ENCODE data around the gene HOXD4. TPM values are rescaled to one million over a fixed set of nuclear protein-coding genes. Genes with fewer than 3 reads are reported as not detected.

HOXD4 gene
- polyA plus RNA-seq, 1 donor from 2014 or later, result not detected

DNA sequence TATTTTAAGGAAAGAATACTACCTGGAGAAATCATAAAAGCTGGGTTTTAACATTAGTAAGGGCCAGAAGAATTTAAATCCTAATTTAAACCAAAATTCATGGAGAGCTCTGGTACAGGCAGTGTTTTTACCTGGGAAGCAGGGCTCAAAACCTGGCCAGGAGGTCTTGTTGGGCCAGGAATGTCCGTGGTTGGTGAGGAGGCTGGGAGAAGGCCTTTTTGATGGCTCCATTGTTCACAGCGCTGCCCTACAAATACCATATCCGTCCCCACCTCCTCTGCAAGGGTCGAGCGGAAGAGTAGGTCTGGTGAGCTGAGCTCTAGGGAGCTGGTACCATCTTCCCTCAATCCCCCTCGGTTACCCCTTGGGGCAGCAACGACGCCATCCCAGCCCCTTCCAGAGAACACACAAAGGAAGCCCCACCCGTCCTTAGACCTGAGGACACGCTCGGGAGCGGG is 26.3 kb downstream of the HOXD4 start:
- peaks cover 100% of the 10 kb centered on the region for H3K27me3 ChIP-seq (ENCODE audit: insufficient read depth, low read depth, low read length)

DNA sequence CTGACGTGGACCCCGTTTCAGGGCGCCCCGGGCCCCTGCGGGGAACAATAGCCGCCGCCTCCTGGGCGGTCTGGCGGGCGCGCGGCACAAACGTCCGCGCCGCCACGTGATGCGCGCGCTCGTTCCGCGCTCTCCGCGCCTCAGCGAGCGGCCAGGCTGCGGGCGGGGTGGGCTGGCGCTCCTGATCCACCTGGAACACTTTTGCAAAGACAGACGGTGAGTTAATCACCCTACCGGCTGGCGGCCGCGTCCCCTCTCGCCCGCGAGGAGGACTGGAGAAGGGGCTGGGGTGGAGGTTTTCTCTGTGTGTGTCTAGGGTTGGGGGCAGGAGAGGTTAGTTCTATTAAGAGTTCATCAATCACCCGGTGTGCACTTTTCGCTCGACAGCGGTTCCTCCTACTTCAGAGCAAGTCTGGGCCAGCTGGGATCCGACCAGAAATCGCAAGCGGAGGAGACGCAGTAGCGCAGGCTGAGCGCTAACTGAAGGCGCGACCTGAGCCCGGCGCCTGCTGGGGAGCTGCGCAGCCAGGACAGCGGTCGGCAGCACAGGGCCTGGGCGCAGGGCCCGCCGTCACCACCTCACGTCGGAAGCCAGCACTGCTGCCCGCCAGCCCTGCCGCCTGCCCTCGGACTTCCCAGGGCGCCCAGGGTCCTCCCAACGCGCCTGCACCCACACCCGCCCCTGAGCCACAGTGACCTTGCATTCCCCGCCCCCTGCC is 26.8 kb downstream of the HOXD4 start:
- Histone ChIP-seq H3K4me2 (ENCODE audit: low read length) (peak overlapping the region; percentile 25), H3K79me2 (replicated peaks; ENCODE audit: insufficient read depth, low read length) (no peaks in the 10 kb centered on the region), H3K9ac (ENCODE audit: low read length) (peak overlapping the region; percentile 49), H3K4me3 (ENCODE audit: low read length) (peak overlapping the region; percentile 67), H3K9me2 (ENCODE audit: insufficient read depth, low read length) (no peaks in the 10 kb centered on the region), H2AFZ (ENCODE audit: low read depth, low read length) (no peak overlapping the region), H3K27me3 (ENCODE audit: insufficient read depth, low read depth, low read length) (peaks cover 100% of the 10 kb centered on the region), H3F3A (ENCODE audit: insufficient read depth, low read length, poor library complexity, severe bottlenecking) (no peaks in the 10 kb centered on the region), H4K20me1 (ENCODE audit: insufficient read depth) (no peaks in the 10 kb centered on the region), H3K36me3 (ENCODE audit: insufficient read depth, low read length) (no peaks in the 10 kb centered on the region), H3K27ac (ENCODE audit: low read length) (no peak overlapping the region), H3K9me3 (ENCODE audit: low read length) (no peaks in the 10 kb centered on the region)
- TF ChIP-seq EZH2 (IDR thresholded peaks at IDR 0.05; ENCODE audit: borderline replicate concordance, insufficient read depth, low read length, poor library complexity, severe bottlenecking) (peak; percentile 43), SMC3 (conservative IDR thresholded peaks at IDR 0.05; ENCODE audit: poor library complexity) (peak; percentile 21), MXI1 (conservative IDR thresholded peaks at IDR 0.05; ENCODE audit: poor library complexity, severe bottlenecking) (no peak)

More for the DNA sequence above, 26.3 kb downstream of the HOXD4 start:
- Histone ChIP-seq H3K9me2 (ENCODE audit: insufficient read depth, low read length) (no peaks in the 10 kb centered on the region), H3K79me2 (replicated peaks; ENCODE audit: insufficient read depth, low read length) (no peaks in the 10 kb centered on the region), H3K36me3 (ENCODE audit: insufficient read depth, low read length) (no peaks in the 10 kb centered on the region), H4K20me1 (ENCODE audit: insufficient read depth) (no peaks in the 10 kb centered on the region), H3K4me2 (ENCODE audit: low read length) (peak overlapping the region; percentile 25), H3K4me3 (ENCODE audit: low read length) (peak overlapping the region; percentile 67), H3F3A (ENCODE audit: insufficient read depth, low read length, poor library complexity, severe bottlenecking) (no peaks in the 10 kb centered on the region), H3K9me3 (ENCODE audit: low read length) (no peaks in the 10 kb centered on the region), H2AFZ (ENCODE audit: low read depth, low read length) (no peak overlapping the region), H3K27ac (ENCODE audit: low read length) (no peak overlapping the region), H3K9ac (ENCODE audit: low read length) (peak overlapping the region; percentile 49)
- TF ChIP-seq RAD21 (conservative IDR thresholded peaks at IDR 0.05) (no peak), MXI1 (conservative IDR thresholded peaks at IDR 0.05; ENCODE audit: poor library complexity, severe bottlenecking) (no peak), POLR2AphosphoS5 (IDR thresholded peaks at IDR 0.05) (peak; percentile 28)

DNA sequence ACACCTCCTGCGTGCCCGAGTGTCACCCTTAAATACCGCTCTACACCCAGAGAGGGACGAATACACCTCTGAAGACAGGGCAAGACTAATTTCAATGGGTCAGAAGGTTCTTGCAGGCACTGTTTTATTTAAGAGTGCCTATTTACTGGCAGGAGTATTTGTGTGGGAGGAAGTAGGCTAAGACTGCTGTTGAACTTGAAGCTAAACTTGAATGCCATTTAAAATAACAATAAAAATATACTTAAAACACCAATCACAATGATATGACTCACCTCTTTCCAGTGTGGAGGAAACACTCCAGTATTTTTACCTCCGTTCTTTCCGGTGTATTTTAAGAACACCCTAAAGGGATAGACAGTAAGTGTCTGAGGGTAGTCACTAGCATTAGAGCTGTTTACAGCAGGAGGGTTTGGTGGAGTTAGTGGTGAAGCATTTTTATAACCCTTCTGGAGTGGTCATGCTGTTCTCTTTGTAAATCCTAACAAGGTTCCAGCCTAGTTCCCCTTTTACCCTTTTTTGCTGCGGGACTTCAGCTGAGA is 27.5 kb downstream of the HOXD4 start:
- no peak for TF ChIP-seq MXI1 (conservative IDR thresholded peaks at IDR 0.05; ENCODE audit: poor library complexity, severe bottlenecking)
- no peak for TF ChIP-seq RAD21 (conservative IDR thresholded peaks at IDR 0.05)
- TF ChIP-seq POLR2AphosphoS5 (IDR thresholded peaks at IDR 0.05), result no peak
- no peak for TF ChIP-seq EZH2 (IDR thresholded peaks at IDR 0.05; ENCODE audit: borderline replicate concordance, insufficient read depth, low read length, poor library complexity, severe bottlenecking)

DNA sequence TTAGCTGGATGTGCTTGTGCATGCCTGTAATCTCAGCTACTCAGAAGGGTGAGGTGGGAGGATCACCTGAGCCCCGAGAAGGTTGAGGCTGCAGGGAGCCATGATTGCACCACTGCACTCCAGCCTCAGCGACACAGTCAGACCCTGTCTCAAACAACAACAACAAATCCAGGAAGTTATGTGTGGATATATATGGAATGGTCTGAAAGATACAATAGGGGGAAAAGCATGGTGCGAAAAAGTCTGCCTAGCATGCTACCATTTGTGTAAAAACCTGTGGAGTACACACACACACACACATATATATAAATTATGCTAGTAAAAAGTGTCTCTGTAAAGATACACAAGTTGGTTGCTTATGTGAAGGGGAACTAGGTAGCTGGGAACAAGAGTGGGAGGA is 30.2 kb downstream of the HOXD4 start:
- Histone ChIP-seq H3K9me2 (ENCODE audit: insufficient read depth, low read length) (no peaks in the 10 kb centered on the region), H4K20me1 (ENCODE audit: insufficient read depth) (no peaks in the 10 kb centered on the region), H3K79me2 (replicated peaks; ENCODE audit: insufficient read depth, low read length) (no peaks in the 10 kb centered on the region), H3K36me3 (ENCODE audit: insufficient read depth, low read length) (no peaks in the 10 kb centered on the region), H3K27ac (ENCODE audit: low read length) (no peak overlapping the region), H3K4me2 (ENCODE audit: low read length) (no peak overlapping the region), H3F3A (ENCODE audit: insufficient read depth, low read length, poor library complexity, severe bottlenecking) (no peaks in the 10 kb centered on the region), H3K9me3 (ENCODE audit: low read length) (no peaks in the 10 kb centered on the region), H3K27me3 (ENCODE audit: insufficient read depth, low read depth, low read length) (peaks cover 100% of the 10 kb centered on the region), H3K9ac (ENCODE audit: low read length) (no peak overlapping the region), H2AFZ (ENCODE audit: low read depth, low read length) (no peak overlapping the region), H3K4me3 (ENCODE audit: low read length) (no peak overlapping the region)
- TF ChIP-seq, protein P1, sequence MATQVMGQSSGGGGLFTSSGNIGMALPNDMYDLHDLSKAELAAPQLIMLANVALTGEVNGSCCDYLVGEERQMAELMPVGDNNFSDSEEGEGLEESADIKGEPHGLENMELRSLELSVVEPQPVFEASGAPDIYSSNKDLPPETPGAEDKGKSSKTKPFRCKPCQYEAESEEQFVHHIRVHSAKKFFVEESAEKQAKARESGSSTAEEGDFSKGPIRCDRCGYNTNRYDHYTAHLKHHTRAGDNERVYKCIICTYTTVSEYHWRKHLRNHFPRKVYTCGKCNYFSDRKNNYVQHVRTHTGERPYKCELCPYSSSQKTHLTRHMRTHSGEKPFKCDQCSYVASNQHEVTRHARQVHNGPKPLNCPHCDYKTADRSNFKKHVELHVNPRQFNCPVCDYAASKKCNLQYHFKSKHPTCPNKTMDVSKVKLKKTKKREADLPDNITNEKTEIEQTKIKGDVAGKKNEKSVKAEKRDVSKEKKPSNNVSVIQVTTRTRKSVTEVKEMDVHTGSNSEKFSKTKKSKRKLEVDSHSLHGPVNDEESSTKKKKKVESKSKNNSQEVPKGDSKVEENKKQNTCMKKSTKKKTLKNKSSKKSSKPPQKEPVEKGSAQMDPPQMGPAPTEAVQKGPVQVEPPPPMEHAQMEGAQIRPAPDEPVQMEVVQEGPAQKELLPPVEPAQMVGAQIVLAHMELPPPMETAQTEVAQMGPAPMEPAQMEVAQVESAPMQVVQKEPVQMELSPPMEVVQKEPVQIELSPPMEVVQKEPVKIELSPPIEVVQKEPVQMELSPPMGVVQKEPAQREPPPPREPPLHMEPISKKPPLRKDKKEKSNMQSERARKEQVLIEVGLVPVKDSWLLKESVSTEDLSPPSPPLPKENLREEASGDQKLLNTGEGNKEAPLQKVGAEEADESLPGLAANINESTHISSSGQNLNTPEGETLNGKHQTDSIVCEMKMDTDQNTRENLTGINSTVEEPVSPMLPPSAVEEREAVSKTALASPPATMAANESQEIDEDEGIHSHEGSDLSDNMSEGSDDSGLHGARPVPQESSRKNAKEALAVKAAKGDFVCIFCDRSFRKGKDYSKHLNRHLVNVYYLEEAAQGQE (IDR thresholded peaks at IDR 0.05; ENCODE audit: borderline replicate concordance), result no peak
- TF ChIP-seq, protein P2, sequence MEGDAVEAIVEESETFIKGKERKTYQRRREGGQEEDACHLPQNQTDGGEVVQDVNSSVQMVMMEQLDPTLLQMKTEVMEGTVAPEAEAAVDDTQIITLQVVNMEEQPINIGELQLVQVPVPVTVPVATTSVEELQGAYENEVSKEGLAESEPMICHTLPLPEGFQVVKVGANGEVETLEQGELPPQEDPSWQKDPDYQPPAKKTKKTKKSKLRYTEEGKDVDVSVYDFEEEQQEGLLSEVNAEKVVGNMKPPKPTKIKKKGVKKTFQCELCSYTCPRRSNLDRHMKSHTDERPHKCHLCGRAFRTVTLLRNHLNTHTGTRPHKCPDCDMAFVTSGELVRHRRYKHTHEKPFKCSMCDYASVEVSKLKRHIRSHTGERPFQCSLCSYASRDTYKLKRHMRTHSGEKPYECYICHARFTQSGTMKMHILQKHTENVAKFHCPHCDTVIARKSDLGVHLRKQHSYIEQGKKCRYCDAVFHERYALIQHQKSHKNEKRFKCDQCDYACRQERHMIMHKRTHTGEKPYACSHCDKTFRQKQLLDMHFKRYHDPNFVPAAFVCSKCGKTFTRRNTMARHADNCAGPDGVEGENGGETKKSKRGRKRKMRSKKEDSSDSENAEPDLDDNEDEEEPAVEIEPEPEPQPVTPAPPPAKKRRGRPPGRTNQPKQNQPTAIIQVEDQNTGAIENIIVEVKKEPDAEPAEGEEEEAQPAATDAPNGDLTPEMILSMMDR (IDR thresholded peaks at IDR 0.05; ENCODE audit: poor library complexity, severe bottlenecking), result no peak
- TF ChIP-seq POLR2AphosphoS5 (IDR thresholded peaks at IDR 0.05) (no peak), SMC3 (conservative IDR thresholded peaks at IDR 0.05; ENCODE audit: poor library complexity) (no peak), MXI1 (conservative IDR thresholded peaks at IDR 0.05; ENCODE audit: poor library complexity, severe bottlenecking) (no peak), EP300 (conservative IDR thresholded peaks at IDR 0.05; ENCODE audit: poor library complexity, severe bottlenecking) (no peak), TAF1 (IDR thresholded peaks at IDR 0.05; ENCODE audit: low read depth) (no peak), RAD21 (conservative IDR thresholded peaks at IDR 0.05) (no peak), EZH2 (IDR thresholded peaks at IDR 0.05; ENCODE audit: borderline replicate concordance, insufficient read depth, low read length, poor library complexity, severe bottlenecking) (no peak)

More for the DNA sequence above, 27.5 kb downstream of the HOXD4 start:
- H3K79me2 ChIP-seq (replicated peaks; ENCODE audit: insufficient read depth, low read length), result no peaks in the 10 kb centered on the region
- H3K4me3 ChIP-seq (ENCODE audit: low read length), result peak overlapping the region; percentile 67
- no peaks in the 10 kb centered on the region for H3K9me3 ChIP-seq (ENCODE audit: low read length)
- H3F3A ChIP-seq (ENCODE audit: insufficient read depth, low read length, poor library complexity, severe bottlenecking), result no peaks in the 10 kb centered on the region
- H3K27ac ChIP-seq (ENCODE audit: low read length), result no peak overlapping the region
- H3K36me3 ChIP-seq (ENCODE audit: insufficient read depth, low read length), result no peaks in the 10 kb centered on the region
- no peak overlapping the region for H3K4me2 ChIP-seq (ENCODE audit: low read length)
- H3K9ac ChIP-seq (ENCODE audit: low read length), result no peak overlapping the region
- no peaks in the 10 kb centered on the region for H3K9me2 ChIP-seq (ENCODE audit: insufficient read depth, low read length)
- H2AFZ ChIP-seq (ENCODE audit: low read depth, low read length), result no peak overlapping the region
- H3K27me3 ChIP-seq (ENCODE audit: insufficient read depth, low read depth, low read length), result peaks cover 100% of the 10 kb centered on the region
- no peaks in the 10 kb centered on the region for H4K20me1 ChIP-seq (ENCODE audit: insufficient read depth)
